Loucy (cell line): ENCODE measurements around the gene COL21A1.

Experiments
- H2AFZ ChIP-seq: fragments of 200-600 bp; sonication (generic); 2 replicates; pipeline ENCODE4 v1.6.0; 2016; ENCODE audit warnings: antibody characterized with exemption, mild to moderate bottlenecking, low read length, moderate library complexity
- H3F3A ChIP-seq: fragments of 200-600 bp; 2 replicates; pipeline ENCODE4 v1.6.0; 2016; ENCODE audit warnings: antibody characterized with exemption, low read depth, mild to moderate bottlenecking
- H3K27me3 ChIP-seq: fragments of 200-600 bp; sonication (generic); 2 replicates; pipeline ENCODE4 v1.6.1; 2014; ENCODE audit warnings: low read length, mild to moderate bottlenecking; ENCODE audit not compliant: insufficient read depth, poor library complexity, severe bottlenecking
- H3K36me3 ChIP-seq: fragments of 200-600 bp; sonication (generic); 2 replicates; pipeline ENCODE4 v1.6.1; 2016; ENCODE audit warnings: low read length; ENCODE audit not compliant: insufficient read depth
- H3K4me1 ChIP-seq: fragments of 200-600 bp; sonication (generic); 2 replicates; pipeline ENCODE4 v1.5.1; 2014; ENCODE audit warnings: low read length, mild to moderate bottlenecking; ENCODE audit not compliant: insufficient read depth, poor library complexity, severe bottlenecking
- H3K4me2 ChIP-seq: fragments of 200-600 bp; sonication (generic); 2 replicates; pipeline ENCODE4 v1.6.0; 2014; ENCODE audit warnings: antibody characterized with exemption, low read length, low read depth, mild to moderate bottlenecking; ENCODE audit not compliant: poor library complexity, severe bottlenecking
- H3K4me3 ChIP-seq: fragments of 200-600 bp; sonication (generic); 2 replicates; pipeline ENCODE4 v1.5.1; 2014; ENCODE audit warnings: low read length, mild to moderate bottlenecking, mixed read lengths; ENCODE audit not compliant: poor library complexity, severe bottlenecking
- H3K79me2 ChIP-seq: fragments of 200-600 bp; sonication (generic); 2 replicates; pipeline ENCODE4 v1.6.1; 2014; ENCODE audit warnings: low read length; ENCODE audit not compliant: insufficient read depth
- H3K9ac ChIP-seq: fragments of 200-600 bp; sonication (generic); 2 replicates; pipeline ENCODE4 v1.6.0; 2014; ENCODE audit warnings: mild to moderate bottlenecking, low read depth, low read length, moderate library complexity; ENCODE audit not compliant: poor library complexity, severe bottlenecking
- H3K9me2 ChIP-seq: fragments of 200-600 bp; sonication (generic); replicated peaks from 2 replicates; pipeline ENCODE4 v1.6.1; 2016; ENCODE audit warnings: low read depth, low read length, mixed read lengths
- H3K9me3 ChIP-seq: fragments of 200-600 bp; sonication (generic); 2 replicates; pipeline ENCODE4 v1.6.1; 2014; ENCODE audit warnings: mild to moderate bottlenecking, antibody characterized with exemption, low read length, low read depth; ENCODE audit not compliant: insufficient read depth
- H4K20me1 ChIP-seq: fragments of 200-600 bp; sonication (generic); 2 replicates; pipeline ENCODE4 v1.6.0; 2014; ENCODE audit warnings: antibody characterized with exemption, low read length, mild to moderate bottlenecking; ENCODE audit not compliant: insufficient read depth, poor library complexity, severe bottlenecking
- EZH2phosphoT487 ChIP-seq: fragments of 200-600 bp; IDR thresholded peaks from 2 replicates; pipeline ENCODE4 v1.6.1; 2018; ENCODE audit warnings: antibody characterized with exemption, mild to moderate bottlenecking, moderate library complexity, borderline replicate concordance
- TF ChIP-seq, protein P1 (sequence below): fragments of 200-600 bp; sonication (generic); conservative IDR thresholded peaks from 2 replicates; pipeline ENCODE4 v1.5.1; 2014; ENCODE audit warnings: mild to moderate bottlenecking, antibody characterized with exemption, low read length

COL21A1 gene

GRCh38 chr6:56027865-56028264, 219.5 kb downstream of the COL21A1 start:
- Histone ChIP-seq H3K4me3 (no peak overlapping the region), H3K4me2 (no peak overlapping the region), H3K9ac (no peak overlapping the region), H3K9me3 (no peaks in the 10 kb centered on the region), H3K27me3 (no peaks in the 10 kb centered on the region), H3K79me2 (no peaks in the 10 kb centered on the region), H3F3A (no peaks in the 10 kb centered on the region), H2AFZ (no peak overlapping the region), H3K9me2 (no peaks in the 10 kb centered on the region), H3K36me3 (no peaks in the 10 kb centered on the region), H3K4me1 (no peaks in the 10 kb centered on the region), H4K20me1 (no peaks in the 10 kb centered on the region)
- TF ChIP-seq, protein P1, sequence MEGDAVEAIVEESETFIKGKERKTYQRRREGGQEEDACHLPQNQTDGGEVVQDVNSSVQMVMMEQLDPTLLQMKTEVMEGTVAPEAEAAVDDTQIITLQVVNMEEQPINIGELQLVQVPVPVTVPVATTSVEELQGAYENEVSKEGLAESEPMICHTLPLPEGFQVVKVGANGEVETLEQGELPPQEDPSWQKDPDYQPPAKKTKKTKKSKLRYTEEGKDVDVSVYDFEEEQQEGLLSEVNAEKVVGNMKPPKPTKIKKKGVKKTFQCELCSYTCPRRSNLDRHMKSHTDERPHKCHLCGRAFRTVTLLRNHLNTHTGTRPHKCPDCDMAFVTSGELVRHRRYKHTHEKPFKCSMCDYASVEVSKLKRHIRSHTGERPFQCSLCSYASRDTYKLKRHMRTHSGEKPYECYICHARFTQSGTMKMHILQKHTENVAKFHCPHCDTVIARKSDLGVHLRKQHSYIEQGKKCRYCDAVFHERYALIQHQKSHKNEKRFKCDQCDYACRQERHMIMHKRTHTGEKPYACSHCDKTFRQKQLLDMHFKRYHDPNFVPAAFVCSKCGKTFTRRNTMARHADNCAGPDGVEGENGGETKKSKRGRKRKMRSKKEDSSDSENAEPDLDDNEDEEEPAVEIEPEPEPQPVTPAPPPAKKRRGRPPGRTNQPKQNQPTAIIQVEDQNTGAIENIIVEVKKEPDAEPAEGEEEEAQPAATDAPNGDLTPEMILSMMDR: no peak
- TF ChIP-seq EZH2phosphoT487: no peak

DNA sequence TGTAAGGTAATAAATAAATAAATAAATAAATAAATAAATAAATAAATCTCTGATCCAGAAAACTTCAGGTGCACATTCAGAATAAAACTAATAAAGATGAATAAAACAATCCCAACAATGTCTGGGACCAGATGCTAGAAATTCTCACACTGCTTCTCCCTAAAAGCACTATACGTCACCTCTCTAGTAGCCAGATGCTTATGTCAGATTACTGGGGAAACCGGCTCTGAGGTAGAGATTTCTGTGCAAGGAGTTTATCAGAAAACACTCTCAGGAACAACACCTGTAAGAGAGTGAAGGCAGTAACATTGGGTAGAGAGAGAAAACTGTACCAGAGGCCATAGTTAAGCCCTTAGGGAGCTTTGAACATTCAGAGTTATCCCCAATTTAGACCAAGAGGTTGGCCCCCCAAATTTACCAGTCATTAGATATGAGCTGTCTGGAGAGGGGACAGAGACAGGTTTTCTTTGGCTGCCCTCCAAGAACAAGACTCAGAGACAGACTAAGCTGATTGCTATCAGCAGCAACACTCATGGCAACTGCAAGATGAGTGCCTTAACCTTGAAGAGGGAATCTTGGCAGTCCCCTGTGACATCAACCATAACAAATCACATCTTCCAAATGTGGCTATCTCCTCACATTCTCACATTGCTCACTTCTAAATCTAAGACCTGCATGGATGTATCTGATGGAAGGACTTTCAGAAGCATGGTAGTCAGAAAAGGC, 220.8 kb downstream of the COL21A1 start:
- Histone ChIP-seq H3K79me2 (no peaks in the 10 kb centered on the region), H3K36me3 (no peaks in the 10 kb centered on the region), H3K9ac (no peak overlapping the region), H3K9me3 (no peaks in the 10 kb centered on the region), H2AFZ (no peak overlapping the region), H3F3A (no peaks in the 10 kb centered on the region), H3K27me3 (no peaks in the 10 kb centered on the region), H3K4me2 (no peak overlapping the region), H4K20me1 (no peaks in the 10 kb centered on the region), H3K9me2 (no peaks in the 10 kb centered on the region), H3K4me1 (no peaks in the 10 kb centered on the region), H3K4me3 (no peak overlapping the region)
- no peak for TF ChIP-seq EZH2phosphoT487
- TF ChIP-seq, protein P1: no peak

DNA sequence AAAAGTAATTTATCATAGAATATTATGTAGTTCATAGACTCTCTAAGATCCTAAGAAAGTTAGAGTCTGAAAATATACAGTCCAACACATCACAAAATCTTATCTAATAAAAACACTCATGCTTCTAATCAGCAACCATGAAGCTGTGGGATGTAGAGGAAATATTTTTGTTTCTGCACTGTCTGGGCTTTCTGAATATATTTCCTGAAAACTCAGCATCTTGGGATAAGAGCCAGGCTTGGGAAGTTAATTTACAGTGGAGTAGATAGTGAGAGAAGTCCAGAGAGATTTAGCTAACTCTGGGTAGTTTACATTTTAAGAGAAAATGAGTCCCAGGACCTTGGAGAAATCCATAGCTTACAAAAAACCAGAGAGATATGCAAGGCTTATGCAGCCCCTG, 221.6 kb downstream of the COL21A1 start:
- Histone ChIP-seq H3K9ac (no peak overlapping the region), H3F3A (no peaks in the 10 kb centered on the region)

More for the DNA sequence above, 221.6 kb downstream of the COL21A1 start:
- Histone ChIP-seq H3K4me1 (no peaks in the 10 kb centered on the region), H3K27me3 (no peaks in the 10 kb centered on the region), H3K79me2 (no peaks in the 10 kb centered on the region), H3K36me3 (no peaks in the 10 kb centered on the region), H2AFZ (no peak overlapping the region), H4K20me1 (no peaks in the 10 kb centered on the region), H3K9me2 (no peaks in the 10 kb centered on the region), H3K4me2 (no peak overlapping the region), H3K9me3 (no peaks in the 10 kb centered on the region), H3K4me3 (no peak overlapping the region)
- no peak for TF ChIP-seq EZH2phosphoT487
- TF ChIP-seq, protein P1: no peak
